Parathyroid adenoma (tissue), 2 donors: ENCODE results near the gene ZNF654.

Experiments used
- H2AFZ ChIP-seq: fragments of 300-600 bp; sonication (generic); one replicate; pipeline ENCODE4 v1.7.0; 2017; ENCODE audit warnings: antibody characterized with exemption, mild to moderate bottlenecking
- H3K27ac ChIP-seq: fragments of 300-600 bp; sonication (generic); one replicate; pipeline ENCODE4 v1.7.0; 2017
- H3K27me3 ChIP-seq: fragments of 300-600 bp; sonication (generic); one replicate; pipeline ENCODE4 v1.7.0; 2017; ENCODE audit warnings: low read length; ENCODE audit not compliant: control insufficient read depth, insufficient read depth
- H3K36me3 ChIP-seq: fragments of 300-600 bp; sonication (generic); one replicate; pipeline ENCODE4 v1.7.0; 2017; ENCODE audit warnings: low read length; ENCODE audit not compliant: control insufficient read depth, insufficient read depth
- H3K4me1 ChIP-seq: fragments of 300-600 bp; sonication (generic); one replicate; pipeline ENCODE4 v1.7.0; 2017; ENCODE audit warnings: control low read depth
- H3K4me2 ChIP-seq: fragments of 300-600 bp; sonication (generic); one replicate; pipeline ENCODE4 v1.7.0; 2017; ENCODE audit warnings: low read length
- H3K4me3 ChIP-seq: fragments of 300-600 bp; sonication (generic); one replicate; pipeline ENCODE4 v1.7.0; 2017; ENCODE audit warnings: low read depth, low read length
- H3K79me2 ChIP-seq: fragments of 300-600 bp; sonication (generic); one replicate; pipeline ENCODE4 v1.7.0; 2017; ENCODE audit warnings: control low read depth
- H3K9ac ChIP-seq: fragments of 300-600 bp; sonication (generic); one replicate; pipeline ENCODE4 v1.7.0; 2017; ENCODE audit warnings: mild to moderate bottlenecking
- H3K9me3 ChIP-seq: fragments of 300-600 bp; sonication (generic); one replicate; pipeline ENCODE4 v1.7.0; 2017; ENCODE audit warnings: low read length; ENCODE audit not compliant: control insufficient read depth
- TF ChIP-seq, protein P1 (sequence below): fragments of 300-600 bp; sonication (generic); IDR thresholded peaks from one replicate; pipeline ENCODE4 v1.7.0; 2017; ENCODE audit warnings: antibody characterized with exemption, mild to moderate bottlenecking
- donor health status: primary hyperparathyroidism.

Gene ZNF654

DNA sequence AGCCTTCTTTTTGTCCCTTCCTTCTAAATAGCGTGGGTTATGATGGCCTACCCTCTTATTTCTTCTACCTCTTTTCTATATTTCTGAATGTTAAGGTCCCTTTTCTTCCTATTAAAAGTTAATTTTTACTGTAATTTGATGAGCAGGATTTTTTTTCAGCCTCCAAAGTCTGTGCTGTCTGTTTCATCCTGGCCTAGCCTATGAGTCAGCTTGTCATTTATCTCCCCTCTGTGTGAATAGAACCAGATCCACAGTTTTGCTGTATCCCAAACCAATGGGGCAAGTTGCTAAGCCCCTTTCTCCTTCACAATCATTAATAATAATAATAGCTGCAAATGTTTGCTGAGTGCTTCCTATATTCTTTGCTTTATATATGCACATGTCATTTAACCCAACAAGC lies 72.6 kb downstream of the ZNF654 start:
- Histone ChIP-seq H2AFZ (no peak overlapping the region), H3K27ac (no peak overlapping the region), H3K4me3 (no peak overlapping the region), H3K4me1 (no peaks in the 10 kb centered on the region), H3K79me2 (no peaks in the 10 kb centered on the region), H3K4me2 (no peak overlapping the region), H3K27me3 (no peaks in the 10 kb centered on the region), H3K9me3 (no peaks in the 10 kb centered on the region), H3K9ac (no peak overlapping the region), H3K36me3 (no peaks in the 10 kb centered on the region)
- TF ChIP-seq, protein P1, sequence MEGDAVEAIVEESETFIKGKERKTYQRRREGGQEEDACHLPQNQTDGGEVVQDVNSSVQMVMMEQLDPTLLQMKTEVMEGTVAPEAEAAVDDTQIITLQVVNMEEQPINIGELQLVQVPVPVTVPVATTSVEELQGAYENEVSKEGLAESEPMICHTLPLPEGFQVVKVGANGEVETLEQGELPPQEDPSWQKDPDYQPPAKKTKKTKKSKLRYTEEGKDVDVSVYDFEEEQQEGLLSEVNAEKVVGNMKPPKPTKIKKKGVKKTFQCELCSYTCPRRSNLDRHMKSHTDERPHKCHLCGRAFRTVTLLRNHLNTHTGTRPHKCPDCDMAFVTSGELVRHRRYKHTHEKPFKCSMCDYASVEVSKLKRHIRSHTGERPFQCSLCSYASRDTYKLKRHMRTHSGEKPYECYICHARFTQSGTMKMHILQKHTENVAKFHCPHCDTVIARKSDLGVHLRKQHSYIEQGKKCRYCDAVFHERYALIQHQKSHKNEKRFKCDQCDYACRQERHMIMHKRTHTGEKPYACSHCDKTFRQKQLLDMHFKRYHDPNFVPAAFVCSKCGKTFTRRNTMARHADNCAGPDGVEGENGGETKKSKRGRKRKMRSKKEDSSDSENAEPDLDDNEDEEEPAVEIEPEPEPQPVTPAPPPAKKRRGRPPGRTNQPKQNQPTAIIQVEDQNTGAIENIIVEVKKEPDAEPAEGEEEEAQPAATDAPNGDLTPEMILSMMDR: no peak

DNA sequence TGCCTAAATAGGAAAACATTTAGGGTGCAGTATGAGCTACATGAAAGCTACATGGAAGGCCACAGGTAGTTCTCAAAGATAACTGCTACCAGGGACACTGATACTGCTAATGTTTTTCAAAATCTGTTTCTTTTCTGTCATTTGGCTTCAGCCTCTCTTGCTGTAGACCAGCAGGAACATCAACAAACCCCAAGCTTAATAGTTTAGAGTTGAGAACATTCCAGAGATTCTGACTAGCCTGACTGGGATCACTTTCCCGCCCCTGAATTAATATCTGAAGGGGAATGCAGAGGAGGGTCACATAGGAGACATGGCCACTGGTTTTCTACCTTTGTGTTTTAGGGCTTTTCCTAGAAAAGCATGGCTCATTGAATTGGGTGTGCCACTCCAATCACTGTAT lies 73.8 kb downstream of the ZNF654 start:
- no peak overlapping the region for H3K27ac ChIP-seq
- no peaks in the 10 kb centered on the region for H3K36me3 ChIP-seq
- no peak overlapping the region for H3K4me2 ChIP-seq
- H3K9me3 ChIP-seq: no peaks in the 10 kb centered on the region
- TF ChIP-seq, protein P1: no peak
- no peaks in the 10 kb centered on the region for H3K4me1 ChIP-seq
- H2AFZ ChIP-seq: no peak overlapping the region
- no peaks in the 10 kb centered on the region for H3K27me3 ChIP-seq
- H3K4me3 ChIP-seq: no peak overlapping the region
- H3K9ac ChIP-seq: no peak overlapping the region
- H3K79me2 ChIP-seq: no peaks in the 10 kb centered on the region

DNA sequence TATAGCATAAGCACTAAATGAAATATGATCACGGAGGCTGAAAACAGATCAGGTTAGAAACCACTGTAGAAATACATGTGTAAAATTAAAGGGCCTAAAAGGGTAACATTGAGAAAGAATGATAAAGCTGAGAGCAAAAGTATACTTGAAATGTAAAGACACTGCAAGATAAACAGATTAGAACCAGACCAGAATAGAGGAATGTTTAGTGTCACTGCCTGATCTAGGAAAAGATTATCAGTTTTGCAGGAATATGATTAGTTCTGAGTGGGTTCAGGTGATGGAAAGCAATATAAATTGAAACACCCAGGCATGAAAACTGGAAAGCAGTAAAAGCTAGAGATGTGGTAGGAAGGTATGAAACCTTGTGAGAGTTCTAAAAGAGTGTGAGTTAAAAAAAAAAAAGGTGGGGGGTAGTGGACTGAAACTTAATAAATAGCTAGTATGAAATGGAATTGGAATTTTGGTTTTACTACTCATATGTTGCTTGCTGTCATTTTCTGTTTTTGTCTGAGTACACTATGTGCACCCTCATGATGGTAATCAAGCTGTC lies 74.7 kb downstream of the ZNF654 start:
- Histone ChIP-seq H3K36me3 (no peaks in the 10 kb centered on the region), H3K4me3 (no peak overlapping the region), H2AFZ (no peak overlapping the region), H3K9me3 (no peaks in the 10 kb centered on the region), H3K4me2 (no peak overlapping the region), H3K4me1 (no peaks in the 10 kb centered on the region), H3K79me2 (no peaks in the 10 kb centered on the region), H3K27me3 (no peaks in the 10 kb centered on the region), H3K9ac (no peak overlapping the region), H3K27ac (no peak overlapping the region)
- TF ChIP-seq, protein P1: no peak

DNA sequence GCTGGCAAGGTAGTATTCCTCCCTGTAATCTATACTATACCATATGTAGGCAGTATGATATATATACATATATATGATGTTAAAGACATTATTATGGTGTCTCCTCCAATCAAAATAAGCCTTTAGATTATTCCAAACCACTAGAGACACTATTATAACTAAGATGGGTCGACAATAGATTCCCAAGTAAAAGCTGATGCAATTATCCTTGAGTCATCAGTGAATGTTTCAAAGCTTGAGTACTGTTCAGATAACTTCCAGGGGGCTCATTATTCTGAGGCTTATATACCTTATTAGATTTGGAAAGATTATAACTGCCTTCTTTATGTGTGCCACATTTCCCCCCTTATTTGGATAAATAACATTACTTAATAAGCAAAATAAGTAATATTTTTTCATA lies 78.8 kb downstream of the ZNF654 start:
- H3K27me3 ChIP-seq: no peaks in the 10 kb centered on the region
- no peak overlapping the region for H3K27ac ChIP-seq
- TF ChIP-seq, protein P1: no peak
- no peaks in the 10 kb centered on the region for H3K36me3 ChIP-seq
- no peaks in the 10 kb centered on the region for H3K79me2 ChIP-seq
- no peak overlapping the region for H3K4me2 ChIP-seq
- no peaks in the 10 kb centered on the region for H3K9me3 ChIP-seq
- no peaks in the 10 kb centered on the region for H3K4me1 ChIP-seq
- no peak overlapping the region for H2AFZ ChIP-seq
- no peak overlapping the region for H3K4me3 ChIP-seq
- no peak overlapping the region for H3K9ac ChIP-seq

DNA sequence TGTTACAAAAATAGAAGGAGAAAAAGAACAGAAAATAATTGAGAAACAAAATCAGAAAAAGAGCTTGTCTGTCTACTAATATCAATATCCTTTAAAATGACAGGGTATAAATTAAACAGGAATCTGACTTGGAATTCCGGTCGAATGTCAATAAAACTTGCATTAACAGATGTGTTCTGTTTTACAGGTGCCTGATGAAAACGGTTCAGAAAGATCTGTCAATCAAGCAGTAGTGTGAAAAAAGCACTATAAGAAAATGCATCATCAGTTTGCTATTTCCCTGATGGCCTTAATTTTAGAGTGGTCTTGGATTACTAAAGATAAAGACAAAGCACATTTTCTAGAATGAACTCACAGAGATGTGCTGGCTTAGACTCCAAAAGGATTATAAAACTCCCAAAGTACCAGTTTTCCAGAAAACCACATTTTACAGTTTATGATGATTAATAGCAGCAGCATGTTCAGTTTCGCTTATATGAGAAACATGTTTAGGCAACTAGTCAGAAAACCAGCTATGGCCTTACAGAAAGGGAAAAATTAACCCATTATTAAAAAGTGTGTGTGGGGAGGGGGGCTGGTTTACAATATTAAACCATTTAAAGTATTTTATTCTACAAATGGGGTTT lies 82.5 kb downstream of the ZNF654 start:
- no peak overlapping the region for H3K27ac ChIP-seq
- no peak overlapping the region for H3K9ac ChIP-seq
- H3K36me3 ChIP-seq: no peaks in the 10 kb centered on the region

More for the DNA sequence above, 82.5 kb downstream of the ZNF654 start:
- no peak overlapping the region for H3K4me2 ChIP-seq
- TF ChIP-seq, protein P1: no peak
- no peak overlapping the region for H2AFZ ChIP-seq
- no peak overlapping the region for H3K4me3 ChIP-seq
- no peaks in the 10 kb centered on the region for H3K79me2 ChIP-seq
- H3K4me1 ChIP-seq: no peaks in the 10 kb centered on the region
- H3K9me3 ChIP-seq: no peaks in the 10 kb centered on the region
- no peaks in the 10 kb centered on the region for H3K27me3 ChIP-seq
